K562 (cell line): ENCODE data around the gene NFIC. TPM values are rescaled to one million over a fixed set of nuclear protein-coding genes. Genes with fewer than 3 reads are reported as not detected.
A peak's percentile ranks its signal among the peaks of the same experiment; 100 is the strongest.

ENCODE experiments used
- BCL6 ChIP-seq: fragments of 250-450 bp; sonication (Bioruptor Pico); IDR thresholded peaks from 2 replicates; pipeline ENCODE4 v1.4.0; 2020
- ESRRB ChIP-seq: fragments of 250-450 bp; sonication (Bioruptor Pico); IDR thresholded peaks from 2 replicates; pipeline ENCODE4 v1.5.0; 2020; ENCODE audit warnings: mild to moderate bottlenecking, moderate library complexity, borderline replicate concordance
- GATAD2A ChIP-seq: fragments of 450-650 bp; IDR thresholded peaks from 2 replicates; pipeline ENCODE4 v1.6.1; 2017
- LEF1 ChIP-seq: fragments of 450-650 bp; IDR thresholded peaks from 2 replicates; pipeline ENCODE4 v1.6.1; 2016; ENCODE audit warnings: mild to moderate bottlenecking
- MEF2A ChIP-seq: IDR thresholded peaks from 2 replicates; pipeline ENCODE4 v1.6.1; 2011; ENCODE audit warnings: low read depth, mild to moderate bottlenecking, low read length, moderate library complexity; ENCODE audit not compliant: control insufficient read depth
- MYBL2 ChIP-seq, 2 experiments: fragments of 450-650 bp in 1 of 2; sonication (generic) in 1 of 2; formaldehyde crosslinking in 1 of 2; IDR thresholded peaks; 2 replicates each; pipeline versions ENCODE4 v1.6.1 to v1.8.1; 2017 to 2022; ENCODE audit warnings: borderline replicate concordance in 1 of 2, inconsistent platforms in 1 of 2, low read depth in 1 of 2, mild to moderate bottlenecking in 1 of 2, missing genetic modification reagents in 1 of 2, moderate library complexity in 1 of 2
- NR2C1 ChIP-seq, 2 experiments: fragments of 450-650 bp; IDR thresholded peaks; 2 replicates each; pipeline ENCODE4 v1.6.1; 2017; ENCODE audit warnings: mild to moderate bottlenecking in 2 of 2, antibody characterized with exemption in 1 of 2, inconsistent platforms in 1 of 2, missing compliant biosample characterization in 1 of 2, missing genetic modification characterization in 1 of 2
- POU5F1 ChIP-seq: fragments of 150-350 bp; IDR thresholded peaks from 2 replicates; pipeline ENCODE4 v1.6.1; 2014; ENCODE audit warnings: borderline replicate concordance, low read length, low read depth, mild to moderate bottlenecking; ENCODE audit not compliant: partially characterized antibody
- SMARCA4 ChIP-seq: fragments of 450-650 bp; IDR thresholded peaks from 2 replicates; pipeline ENCODE4 v1.6.1; 2016
- SMARCB1 ChIP-seq: IDR thresholded peaks from 2 replicates; pipeline ENCODE4 v1.6.1; 2011; ENCODE audit warnings: improper control_type of control experiment, low read depth; ENCODE audit not compliant: insufficient read length
- SP2 ChIP-seq: IDR thresholded peaks from 2 replicates; pipeline ENCODE4 v1.6.1; 2011; ENCODE audit warnings: mild to moderate bottlenecking, low read depth, low read length, moderate library complexity; ENCODE audit not compliant: poor library complexity, severe bottlenecking; ENCODE audit errors: extremely low read depth
- SRSF3 ChIP-seq: fragments of 200-400 bp; formaldehyde crosslinking; IDR thresholded peaks from 2 replicates; pipeline ENCODE4 v1.6.1; 2016; ENCODE audit warnings: mild to moderate bottlenecking, low read length, moderate library complexity; ENCODE audit not compliant: insufficient read depth
- TEAD2 ChIP-seq: fragments of 450-650 bp; IDR thresholded peaks from 2 replicates; pipeline ENCODE4 v1.6.1; 2016; ENCODE audit warnings: missing genetic modification characterization, control low read depth, missing compliant biosample characterization
- WHSC1 ChIP-seq: IDR thresholded peaks from one replicate; pipeline ENCODE4 v1.6.1; 2012; ENCODE audit warnings: low read length, control low read depth, inconsistent platforms
- ZNF764 ChIP-seq: fragments of 250-450 bp; sonication (Bioruptor Pico); IDR thresholded peaks from 2 replicates; pipeline ENCODE4 v1.4.0; 2020; ENCODE audit warnings: low read depth, mild to moderate bottlenecking, moderate library complexity
- polyA plus RNA-seq, 8 experiments: library from polyadenylated mRNA; depleted of rRNA in 4 of 8; stranded (reverse) in 5 of 8; unstranded in 3 of 8; fragments of >200 nt; fragmentation: Nextera tagmentation in 2 of 8; fragmentation: Illumina TruSeq in 1 of 8; extraction: Ambion mirVana in 2 of 8; extraction: Trizol in 1 of 8; gene quantifications; 2 replicates each; pipeline versions ENCODE4 v1.2.1 to v1.2.3, GENCODE V29; 2011 to 2014; ENCODE audit warnings: inconsistent platforms in 1 of 8, missing spikeins in 1 of 8
- total RNA-seq, 7 experiments: library from RNA; depleted of rRNA in 6 of 7; stranded (reverse); fragments of >200 nt in 6 of 7; fragmentation: Illumina TruSeq in 2 of 7; extraction: Trizol in 2 of 7; gene quantifications; 2 replicates each; pipeline versions ENCODE4 v1.2.1 to v1.2.3, GENCODE V29; 2011 to 2021; ENCODE audit warnings: low replicate concordance in 1 of 7
- TF ChIP-seq, protein P1 (sequence below): fragments of 250-450 bp; sonication (Bioruptor Pico); IDR thresholded peaks from 2 replicates; pipeline ENCODE4 v1.8.0; 2022; ENCODE audit warnings: inconsistent platforms, mild to moderate bottlenecking, moderate library complexity, borderline replicate concordance
- TF ChIP-seq, protein P2 (sequence below): fragments of 450-650 bp; IDR thresholded peaks from 2 replicates; pipeline ENCODE4 v1.6.1; 2016; ENCODE audit warnings: low read depth

The NFIC gene
- total and polyA plus RNA-seq, 9 of the 15 experiments (the other 6 are each of a cell fraction or from before 2014, with no cell fraction given): 0.71 to 62.1 (median 6.9) TPM

DNA sequence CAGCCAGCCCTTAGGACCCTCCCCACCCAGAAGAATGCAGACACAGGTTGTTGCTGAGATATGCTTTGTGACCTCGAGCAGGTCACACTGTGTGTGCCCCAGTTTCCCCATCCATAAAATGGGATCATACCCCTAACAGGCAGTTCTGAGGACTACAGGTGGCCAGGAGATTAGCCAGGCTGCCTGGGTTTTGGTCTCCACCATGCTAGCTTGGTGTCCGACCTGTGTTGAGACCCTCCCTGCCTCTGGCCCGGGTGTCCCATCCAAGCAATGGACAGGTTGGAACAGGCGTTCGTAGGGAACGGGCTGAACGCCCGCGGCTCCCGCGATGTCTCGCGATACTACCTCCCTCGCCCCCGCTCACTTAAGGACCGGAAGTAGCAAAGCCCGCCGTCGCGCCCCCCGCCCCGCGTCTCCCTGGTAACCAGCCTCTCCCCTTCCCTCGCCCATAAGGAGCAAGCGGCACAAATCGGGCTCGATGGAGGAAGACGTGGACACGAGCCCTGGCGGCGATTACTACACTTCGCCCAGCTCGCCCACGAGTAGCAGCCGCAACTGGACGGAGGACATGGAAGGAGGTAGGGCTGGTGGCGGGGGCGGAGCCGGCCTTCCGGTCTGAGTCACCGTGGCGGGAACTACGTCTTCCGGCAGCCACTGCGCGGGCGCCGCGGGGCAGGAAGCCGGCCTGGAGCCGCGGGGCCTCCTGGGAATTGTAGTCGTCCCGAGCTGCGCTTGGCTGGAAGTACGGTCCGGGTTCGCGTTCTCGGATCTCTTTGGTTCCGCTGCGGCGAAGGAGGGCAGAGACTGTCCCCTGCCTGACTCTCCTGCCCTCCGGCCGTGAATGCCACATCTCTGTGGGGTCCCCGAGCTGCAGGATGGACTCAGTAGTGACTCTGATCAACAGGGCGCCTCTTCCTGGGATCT lies 68.5 kb downstream of the NFIC start (continued):
- no peak for TF ChIP-seq MEF2A
- TF ChIP-seq MYBL2 (IDR thresholded peaks at IDR 0.05; ENCODE audit: low read depth): no peak
- TF ChIP-seq MYBL2 (CRISPR knock-in tag; IDR thresholded peaks at IDR 0.05; ENCODE audit: borderline replicate concordance): no peak
- no peak for TF ChIP-seq LEF1
- TF ChIP-seq WHSC1: no peak
- TF ChIP-seq SMARCB1: no peak
- TF ChIP-seq SRSF3: no peak
- TF ChIP-seq BCL6: no peak
- no peak for TF ChIP-seq ESRRB (CRISPR knock-in tag)
- TF ChIP-seq TEAD2 (tag): no peak
- TF ChIP-seq GATAD2A: no peak
- TF ChIP-seq POU5F1: no peak
- TF ChIP-seq, protein P1, sequence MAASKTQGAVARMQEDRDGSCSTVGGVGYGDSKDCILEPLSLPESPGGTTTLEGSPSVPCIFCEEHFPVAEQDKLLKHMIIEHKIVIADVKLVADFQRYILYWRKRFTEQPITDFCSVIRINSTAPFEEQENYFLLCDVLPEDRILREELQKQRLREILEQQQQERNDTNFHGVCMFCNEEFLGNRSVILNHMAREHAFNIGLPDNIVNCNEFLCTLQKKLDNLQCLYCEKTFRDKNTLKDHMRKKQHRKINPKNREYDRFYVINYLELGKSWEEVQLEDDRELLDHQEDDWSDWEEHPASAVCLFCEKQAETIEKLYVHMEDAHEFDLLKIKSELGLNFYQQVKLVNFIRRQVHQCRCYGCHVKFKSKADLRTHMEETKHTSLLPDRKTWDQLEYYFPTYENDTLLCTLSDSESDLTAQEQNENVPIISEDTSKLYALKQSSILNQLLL (CRISPR knock-in tag): no peak
- peak; percentile 49; the same call in 1 of the 2 replicates for TF ChIP-seq NR2C1 (IDR thresholded peaks at IDR 0.05)
- TF ChIP-seq NR2C1 (tag; IDR thresholded peaks at IDR 0.05): peak; percentile 73
- TF ChIP-seq SP2: no peak
- TF ChIP-seq ZNF764: no peak
- TF ChIP-seq SMARCA4: no peak
- TF ChIP-seq, protein P2, sequence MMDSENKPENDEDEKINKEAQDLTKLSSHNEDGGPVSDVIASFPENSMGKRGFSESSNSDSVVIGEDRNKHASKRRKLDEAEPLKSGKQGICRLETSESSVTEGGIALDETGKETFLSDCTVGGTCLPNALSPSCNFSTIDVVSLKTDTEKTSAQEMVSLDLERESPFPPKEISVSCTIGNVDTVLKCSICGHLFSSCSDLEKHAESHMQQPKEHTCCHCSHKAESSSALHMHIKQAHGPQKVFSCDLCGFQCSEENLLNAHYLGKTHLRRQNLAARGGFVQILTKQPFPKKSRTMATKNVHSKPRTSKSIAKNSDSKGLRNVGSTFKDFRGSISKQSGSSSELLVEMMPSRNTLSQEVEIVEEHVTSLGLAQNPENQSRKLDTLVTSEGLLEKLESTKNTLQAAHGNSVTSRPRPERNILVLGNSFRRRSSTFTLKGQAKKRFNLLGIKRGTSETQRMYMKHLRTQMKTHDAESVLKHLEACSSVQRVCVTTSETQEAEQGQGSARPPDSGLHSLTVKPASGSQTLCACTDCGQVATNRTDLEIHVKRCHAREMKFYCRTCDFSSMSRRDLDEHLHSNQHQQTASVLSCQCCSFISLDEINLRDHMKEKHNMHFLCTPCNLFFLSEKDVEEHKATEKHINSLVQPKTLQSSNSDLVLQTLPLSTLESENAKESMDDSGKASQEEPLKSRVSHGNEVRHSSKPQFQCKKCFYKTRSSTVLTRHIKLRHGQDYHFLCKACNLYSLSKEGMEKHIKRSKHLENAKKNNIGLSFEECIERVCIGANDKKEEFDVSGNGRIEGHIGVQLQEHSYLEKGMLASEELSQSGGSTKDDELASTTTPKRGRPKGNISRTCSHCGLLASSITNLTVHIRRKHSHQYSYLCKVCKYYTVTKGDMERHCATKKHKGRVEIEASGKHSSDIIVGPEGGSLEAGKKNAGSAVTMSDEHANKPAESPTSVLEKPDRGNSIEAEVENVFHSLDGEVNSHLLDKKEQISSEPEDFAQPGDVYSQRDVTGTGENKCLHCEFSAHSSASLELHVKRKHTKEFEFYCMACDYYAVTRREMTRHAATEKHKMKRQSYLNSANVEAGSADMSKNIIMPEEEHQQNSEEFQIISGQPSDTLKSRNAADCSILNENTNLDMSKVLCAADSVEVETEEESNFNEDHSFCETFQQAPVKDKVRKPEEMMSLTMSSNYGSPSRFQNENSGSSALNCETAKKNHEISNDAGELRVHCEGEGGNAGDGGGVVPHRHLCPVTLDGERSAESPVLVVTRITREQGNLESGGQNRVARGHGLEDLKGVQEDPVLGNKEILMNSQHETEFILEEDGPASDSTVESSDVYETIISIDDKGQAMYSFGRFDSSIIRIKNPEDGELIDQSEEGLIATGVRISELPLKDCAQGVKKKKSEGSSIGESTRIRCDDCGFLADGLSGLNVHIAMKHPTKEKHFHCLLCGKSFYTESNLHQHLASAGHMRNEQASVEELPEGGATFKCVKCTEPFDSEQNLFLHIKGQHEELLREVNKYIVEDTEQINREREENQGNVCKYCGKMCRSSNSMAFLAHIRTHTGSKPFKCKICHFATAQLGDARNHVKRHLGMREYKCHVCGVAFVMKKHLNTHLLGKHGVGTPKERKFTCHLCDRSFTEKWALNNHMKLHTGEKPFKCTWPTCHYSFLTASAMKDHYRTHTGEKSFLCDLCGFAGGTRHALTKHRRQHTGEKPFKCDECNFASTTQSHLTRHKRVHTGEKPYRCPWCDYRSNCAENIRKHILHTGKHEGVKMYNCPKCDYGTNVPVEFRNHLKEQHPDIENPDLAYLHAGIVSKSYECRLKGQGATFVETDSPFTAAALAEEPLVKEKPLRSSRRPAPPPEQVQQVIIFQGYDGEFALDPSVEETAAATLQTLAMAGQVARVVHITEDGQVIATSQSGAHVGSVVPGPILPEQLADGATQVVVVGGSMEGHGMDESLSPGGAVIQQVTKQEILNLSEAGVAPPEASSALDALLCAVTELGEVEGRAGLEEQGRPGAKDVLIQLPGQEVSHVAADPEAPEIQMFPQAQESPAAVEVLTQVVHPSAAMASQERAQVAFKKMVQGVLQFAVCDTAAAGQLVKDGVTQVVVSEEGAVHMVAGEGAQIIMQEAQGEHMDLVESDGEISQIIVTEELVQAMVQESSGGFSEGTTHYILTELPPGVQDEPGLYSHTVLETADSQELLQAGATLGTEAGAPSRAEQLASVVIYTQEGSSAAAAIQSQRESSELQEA: no peak
